Stimulated activated CD4-positive, alpha-beta T cell treated with anti-CD3 and anti-CD28 coated beads, Interleukin-15, amount 100 ng/mL, for 24 hours (primary cell): Measurements from ENCODE around the gene RGS1.

ENCODE experiments used
- DNase-seq: peaks from one replicate; pipeline ENCODE4 v3.0.0-alpha.2; 2020

Gene RGS1

GRCh38 chr1:192554904-192555303 lies 20.7 kb upstream of the RGS1 start:
- DNase-seq = no peak

GRCh38 chr1:192555399-192555798 lies 20.2 kb upstream of the RGS1 start:
- DNase-seq = no peak

- no peak for DNase-seq
Observed at GRCh38 chr1:192557841-192558595, 17.6 kb upstream of the RGS1 start.

- DNase-seq = no peak
Observed at GRCh38 chr1:192559115-192560006, 16.2 kb upstream of the RGS1 start.

GRCh38 chr1:192561301-192561700 lies 14.3 kb upstream of the RGS1 start:
- no peak for DNase-seq

- no peak for DNase-seq
Observed at GRCh38 chr1:192563129-192563528, 12.4 kb upstream of the RGS1 start.

- no peak for DNase-seq
Observed at GRCh38 chr1:192564099-192564498, 11.5 kb upstream of the RGS1 start.

GRCh38 chr1:192565946-192566345 lies 9.6 kb upstream of the RGS1 start:
- DNase-seq = no peak

- no peak for DNase-seq
Observed at GRCh38 chr1:192566657-192567056, 8.9 kb upstream of the RGS1 start.

GRCh38 chr1:192568063-192568462 lies 7.5 kb upstream of the RGS1 start:
- no peak for DNase-seq

- DNase-seq = no peak
Observed at GRCh38 chr1:192571668-192572067, 3.9 kb upstream of the RGS1 start.

- no peak for DNase-seq
Observed at GRCh38 chr1:192573499-192573898, 2.1 kb upstream of the RGS1 start.

- DNase-seq = no peak
Observed at GRCh38 chr1:192574073-192574472, 1.5 kb upstream of the RGS1 start.

GRCh38 chr1:192576190-192577144 lies 894 bp downstream of the RGS1 start:
- no peak for DNase-seq

- DNase-seq = no peak
Observed at GRCh38 chr1:192577145-192578140, 1.9 kb downstream of the RGS1 start.

GRCh38 chr1:192578144-192578909 lies 2.8 kb downstream of the RGS1 start:
- DNase-seq = no peak

- no peak for DNase-seq
Observed at GRCh38 chr1:192579010-192579738, 3.6 kb downstream of the RGS1 start.

- DNase-seq = no peak
Observed at GRCh38 chr1:192580351-192580962, 4.9 kb downstream of the RGS1 start.

- no peak for DNase-seq
Observed at GRCh38 chr1:192581131-192581927, 5.8 kb downstream of the RGS1 start.
